ENCODE data around the gene SERPINA12. TPM values are rescaled to one million over a fixed set of nuclear protein-coding genes. Genes with fewer than 3 reads are reported as not detected.

Gene SERPINA12
- total RNA-seq, 1 experiment from 2014 or later, result not detected

DNA sequence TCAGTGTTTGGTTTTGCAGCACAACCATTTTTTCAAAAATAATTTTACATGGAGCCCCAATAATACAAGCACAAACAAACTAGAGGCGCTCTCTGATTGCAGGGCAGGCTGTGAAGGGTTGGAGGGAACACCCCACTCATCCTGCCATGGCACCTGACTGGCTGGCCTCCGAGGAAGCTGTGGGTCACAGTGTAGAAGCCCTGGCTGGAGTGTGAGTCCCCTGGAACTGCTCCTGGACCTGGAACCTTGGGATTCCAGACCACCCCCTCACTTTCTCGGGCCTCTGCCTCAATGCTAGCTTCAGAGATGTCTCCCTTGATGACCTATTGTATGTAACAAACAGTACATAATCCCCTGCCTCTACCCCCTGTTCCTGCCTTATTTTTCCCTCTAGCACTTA lies 14.8 kb upstream of the SERPINA12 start:
- H4K5ac ChIP-seq (ENCODE audit: insufficient read length, low read depth, low read length), result no peak overlapping the region
- H3K9ac ChIP-seq (ENCODE audit: extremely low read depth, insufficient read length, low read length), result no peak overlapping the region
- no peak overlapping the region for H2BK12ac ChIP-seq (ENCODE audit: insufficient read length, low read depth, low read length)
- no peak overlapping the region for H3K23ac ChIP-seq (ENCODE audit: insufficient read length, low read depth, low read length)
- Mint-ChIP-seq H3K4me3 (no peak overlapping the region), H3K4me1 (no peaks in the 10 kb centered on the region), H3K27me3 (ENCODE audit: low read depth) (peaks cover 10% of the 10 kb centered on the region), H3K36me3 (ENCODE audit: insufficient read depth in 1 of 3, low read depth in 3 of 3) (peaks cover 0 to 11% (median 0%) of the 10 kb centered on the region in 3 experiments; a peak in 2 of 7 replicates), H3K9me3 (peaks cover 8 to 9% of the 10 kb centered on the region in 2 experiments), H3K27ac (no peak overlapping the region)
- H3K9me3 ChIP-seq (ENCODE audit: control insufficient read depth, low read depth, low read length), result no peaks in the 10 kb centered on the region
- H3K79me2 ChIP-seq (ENCODE audit: insufficient read depth, low read length), result no peaks in the 10 kb centered on the region
- DNase-seq, result no peak
- no peak overlapping the region for H3K56ac ChIP-seq (ENCODE audit: insufficient read length, low read depth, low read length)
- H4K8ac ChIP-seq (replicated peaks; ENCODE audit: insufficient read length, low read depth, low read length), result no peak overlapping the region
- no peak overlapping the region for H2BK5ac ChIP-seq (ENCODE audit: insufficient read length, low read length)
- H3K14ac ChIP-seq (ENCODE audit: insufficient read depth, low read length), result no peak overlapping the region
- no peak overlapping the region for H2BK20ac ChIP-seq (ENCODE audit: low read depth, low read length, poor library complexity, severe bottlenecking)
- H3K4ac ChIP-seq (ENCODE audit: low read depth, low read length), result no peak overlapping the region
- no CpG with 5 or more reads among the region's 3 CpGs for WGBS (ENCODE audit: extremely low coverage, insufficient read length, low lambda C conversion rate)
- no peak overlapping the region for H2BK15ac ChIP-seq (ENCODE audit: low read depth, low read length)
- no peak overlapping the region for H3K4me2 ChIP-seq (ENCODE audit: insufficient read depth, insufficient read length, low read length)
- TF ChIP-seq, protein P1, sequence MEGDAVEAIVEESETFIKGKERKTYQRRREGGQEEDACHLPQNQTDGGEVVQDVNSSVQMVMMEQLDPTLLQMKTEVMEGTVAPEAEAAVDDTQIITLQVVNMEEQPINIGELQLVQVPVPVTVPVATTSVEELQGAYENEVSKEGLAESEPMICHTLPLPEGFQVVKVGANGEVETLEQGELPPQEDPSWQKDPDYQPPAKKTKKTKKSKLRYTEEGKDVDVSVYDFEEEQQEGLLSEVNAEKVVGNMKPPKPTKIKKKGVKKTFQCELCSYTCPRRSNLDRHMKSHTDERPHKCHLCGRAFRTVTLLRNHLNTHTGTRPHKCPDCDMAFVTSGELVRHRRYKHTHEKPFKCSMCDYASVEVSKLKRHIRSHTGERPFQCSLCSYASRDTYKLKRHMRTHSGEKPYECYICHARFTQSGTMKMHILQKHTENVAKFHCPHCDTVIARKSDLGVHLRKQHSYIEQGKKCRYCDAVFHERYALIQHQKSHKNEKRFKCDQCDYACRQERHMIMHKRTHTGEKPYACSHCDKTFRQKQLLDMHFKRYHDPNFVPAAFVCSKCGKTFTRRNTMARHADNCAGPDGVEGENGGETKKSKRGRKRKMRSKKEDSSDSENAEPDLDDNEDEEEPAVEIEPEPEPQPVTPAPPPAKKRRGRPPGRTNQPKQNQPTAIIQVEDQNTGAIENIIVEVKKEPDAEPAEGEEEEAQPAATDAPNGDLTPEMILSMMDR (conservative IDR thresholded peaks at IDR 0.05), result no peak
- H4K91ac ChIP-seq (ENCODE audit: insufficient read length, low read depth, low read length), result no peak overlapping the region
- no peak overlapping the region for H2BK120ac ChIP-seq (ENCODE audit: low read depth, low read length, poor library complexity, severe bottlenecking)
- no peak overlapping the region for H3T11ph ChIP-seq (ENCODE audit: low read length)
- H3K18ac ChIP-seq (ENCODE audit: insufficient read length, low read depth, low read length), result no peak overlapping the region
- H3K79me1 ChIP-seq (ENCODE audit: insufficient read depth, low read depth, low read length, poor library complexity, severe bottlenecking), result no peaks in the 10 kb centered on the region
- H3K27ac ChIP-seq (ENCODE audit: insufficient read length, low read depth, low read length), result no peak overlapping the region
- H4K20me1 ChIP-seq (ENCODE audit: control insufficient read depth, insufficient read depth, insufficient read length), result no peaks in the 10 kb centered on the region
- H3K23me2 ChIP-seq (ENCODE audit: insufficient read length, low read depth, low read length, poor library complexity, severe bottlenecking), result no peaks in the 10 kb centered on the region
- no peak overlapping the region for H2AK5ac ChIP-seq (ENCODE audit: insufficient read length, low read length)
- H3K27me3 ChIP-seq (ENCODE audit: insufficient read depth, low read length), result no peaks in the 10 kb centered on the region
- H2AFZ ChIP-seq (ENCODE audit: low read length), result no peak overlapping the region
- no peaks in the 10 kb centered on the region for H3K4me1 ChIP-seq (ENCODE audit: insufficient read depth, low read length)

All from H9 (cell line).